NCI-H2081 (cell line): ENCODE data around the gene VPS13A.
"Not testable (repeated sequence)": the region's sequence is repeated elsewhere in the genome, so short reads cannot be mapped to it uniquely, and the experiment has no call there.

ENCODE experiments used
- DNase-seq, 2 experiments: peaks; one replicate each; lab custom pipeline; 2025; lab: John Stamatoyannopoulos, UW

VPS13A gene

GRCh38 chr9:77304543-77304942 lies 127.2 kb downstream of the VPS13A start:
- no peak for DNase-seq

GRCh38 chr9:77305622-77306400 lies 128.5 kb downstream of the VPS13A start:
- DNase-seq, result no peak

GRCh38 chr9:77307166-77307565 lies 129.8 kb downstream of the VPS13A start:
- DNase-seq, result no peak

- no peak for DNase-seq
Observed at GRCh38 chr9:77316058-77316457, 138.7 kb downstream of the VPS13A start.

GRCh38 chr9:77325058-77325457 lies 147.7 kb downstream of the VPS13A start:
- no peak for DNase-seq

GRCh38 chr9:77328102-77328501 lies 150.8 kb downstream of the VPS13A start:
- DNase-seq, result no peak

- no peak for DNase-seq
Observed at GRCh38 chr9:77370064-77370463, 192.7 kb downstream of the VPS13A start.

GRCh38 chr9:77374266-77374665 lies 196.9 kb downstream of the VPS13A start:
- DNase-seq, result no peak

GRCh38 chr9:77375956-77376532 lies 198.7 kb downstream of the VPS13A start:
- DNase-seq, result no peak

- DNase-seq, result no peak
Observed at GRCh38 chr9:77384406-77384805, 207.1 kb downstream of the VPS13A start.

- DNase-seq, result no peak
Observed at GRCh38 chr9:77386187-77386586, 208.9 kb downstream of the VPS13A start.

- DNase-seq, result no peak
Observed at GRCh38 chr9:77391834-77392233, 214.5 kb downstream of the VPS13A start.

GRCh38 chr9:77392328-77392727 lies 215.0 kb downstream of the VPS13A start:
- DNase-seq, result no peak

- not testable (repeated sequence) for DNase-seq
Observed at GRCh38 chr9:77398581-77398980, 221.2 kb downstream of the VPS13A start.

- no peak for DNase-seq
Observed at GRCh38 chr9:77399964-77400363, 222.6 kb downstream of the VPS13A start.

GRCh38 chr9:77402286-77402685 lies 225.0 kb downstream of the VPS13A start:
- DNase-seq, result no peak

- DNase-seq, result no peak
Observed at GRCh38 chr9:77403239-77403638, 225.9 kb downstream of the VPS13A start.

- not testable (repeated sequence) for DNase-seq
Observed at GRCh38 chr9:77408521-77408920, 231.2 kb downstream of the VPS13A start.

- no peak for DNase-seq
Observed at GRCh38 chr9:77417566-77417965, 240.2 kb downstream of the VPS13A start.

GRCh38 chr9:77418226-77418625 lies 240.9 kb downstream of the VPS13A start:
- no peak for DNase-seq

- no peak for DNase-seq
Observed at GRCh38 chr9:77420641-77421040, 243.3 kb downstream of the VPS13A start.

GRCh38 chr9:77421506-77422265 lies 244.4 kb downstream of the VPS13A start:
- DNase-seq, result no peak

GRCh38 chr9:77422969-77423368 lies 245.6 kb downstream of the VPS13A start:
- DNase-seq, result no peak
